WI38 (cell line): Measurements from ENCODE around the gene SCN8A.

Source experiments
- H3K4me3 ChIP-seq: 2 replicates; pipeline ENCODE4 v1.5.1; 2011; ENCODE audit warnings: low read depth, mild to moderate bottlenecking, control low read depth, low read length
- CTCF ChIP-seq: IDR thresholded peaks from 2 replicates; pipeline ENCODE4 v1.5.1; 2012; ENCODE audit warnings: low read depth, mild to moderate bottlenecking, control low read depth, low read length

SCN8A gene

GRCh38 chr12:51729331-51729730 is 138.3 kb downstream of the SCN8A start:
- no peak for TF ChIP-seq CTCF
- no peak overlapping the region for H3K4me3 ChIP-seq

GRCh38 chr12:51730745-51731144 is 139.7 kb downstream of the SCN8A start:
- H3K4me3 ChIP-seq: no peak overlapping the region
- TF ChIP-seq CTCF: no peak

GRCh38 chr12:51740536-51740935 is 149.5 kb downstream of the SCN8A start:
- TF ChIP-seq CTCF: no peak

GRCh38 chr12:51744235-51744634 is 153.2 kb downstream of the SCN8A start:
- no peak overlapping the region for H3K4me3 ChIP-seq
- no peak for TF ChIP-seq CTCF

More at GRCh38 chr12:51740536-51740935, 149.5 kb downstream of the SCN8A start:
- H3K4me3 ChIP-seq: no peak overlapping the region

GRCh38 chr12:51744957-51745356 is 153.9 kb downstream of the SCN8A start:
- H3K4me3 ChIP-seq: no peak overlapping the region
- TF ChIP-seq CTCF: no peak

- no peak overlapping the region for H3K4me3 ChIP-seq
- no peak for TF ChIP-seq CTCF
Observed at GRCh38 chr12:51746416-51746815, 155.4 kb downstream of the SCN8A start.

- TF ChIP-seq CTCF: no peak
- H3K4me3 ChIP-seq: no peak overlapping the region
Observed at GRCh38 chr12:51748235-51748634, 157.2 kb downstream of the SCN8A start.
